IPS-11a (cell line): Measurements from ENCODE around the gene ARHGEF16.

Experiments used
- H3K4me3 ChIP-seq: one replicate; pipeline ENCODE4 v1.5.1; 2013; ENCODE audit warnings: low read depth, low read length, control low read depth

ARHGEF16 gene

GRCh38 chr1:3420218-3420951 lies 34.1 kb upstream of the ARHGEF16 start:
- H3K4me3 ChIP-seq: no peak overlapping the region

GRCh38 chr1:3422638-3423037 lies 31.8 kb upstream of the ARHGEF16 start:
- H3K4me3 ChIP-seq: no peak overlapping the region

DNA sequence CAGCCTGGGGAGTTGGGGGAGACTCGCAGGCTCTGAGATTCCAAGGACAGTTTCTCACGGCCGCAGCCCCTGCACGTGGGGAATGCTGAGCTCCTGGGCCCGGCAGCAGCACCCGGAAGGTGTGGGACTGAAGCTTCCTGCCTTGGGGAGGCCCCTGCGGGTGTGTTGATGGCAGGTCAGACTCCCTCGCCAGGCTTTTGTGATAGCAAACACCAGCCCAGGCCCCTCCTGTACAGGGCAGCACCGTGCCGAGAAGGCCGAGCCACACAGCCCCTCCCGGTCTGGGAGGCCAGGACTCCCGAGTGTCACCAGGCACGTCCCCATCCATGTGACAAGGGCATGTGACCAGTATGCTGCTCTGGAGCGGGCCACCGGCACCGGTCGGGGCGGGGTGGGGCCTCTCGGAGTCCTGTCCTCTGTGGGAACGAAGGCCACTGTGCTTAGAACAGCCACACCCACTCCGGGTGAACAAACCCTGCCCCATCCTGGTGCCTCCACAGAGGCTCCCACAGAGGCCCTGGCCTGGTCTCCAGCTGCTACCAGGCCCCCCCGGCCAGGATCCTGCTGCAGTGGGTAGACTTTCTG lies 31.1 kb upstream of the ARHGEF16 start:
- H3K4me3 ChIP-seq: no peak overlapping the region

DNA sequence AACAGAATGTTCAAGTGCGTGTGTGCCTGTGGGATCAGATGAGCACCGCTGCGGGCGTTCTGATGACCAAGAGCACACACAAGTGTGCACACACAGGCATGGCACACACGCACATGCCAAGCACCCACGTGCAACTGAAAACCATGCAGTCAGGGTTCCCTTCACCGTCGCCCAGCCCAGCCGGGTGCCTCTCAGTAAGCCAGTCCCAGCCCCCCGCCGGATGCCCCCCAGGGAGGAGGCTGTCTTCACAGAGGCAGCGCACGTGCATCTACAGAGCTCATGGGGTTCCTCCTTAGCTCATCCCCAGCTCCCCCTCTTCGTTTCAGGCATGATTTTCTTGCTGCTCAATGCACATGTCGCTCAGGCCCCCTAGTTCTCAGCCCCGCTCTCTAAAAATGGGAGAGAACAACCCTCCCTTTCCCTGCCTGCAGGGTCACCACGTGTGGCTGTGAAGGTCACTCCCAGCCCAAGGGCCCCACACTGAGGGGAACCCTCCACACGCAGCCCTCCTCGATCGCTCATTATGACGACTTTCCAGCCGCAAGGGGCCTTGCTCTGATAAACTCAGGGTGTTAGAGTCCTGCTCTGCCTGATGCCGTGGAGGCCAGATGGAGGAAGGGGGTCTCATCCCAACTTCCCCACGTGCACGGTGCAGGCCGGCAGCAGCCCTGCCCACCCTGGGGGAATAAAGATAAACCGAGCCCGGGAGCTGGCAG lies 30.4 kb upstream of the ARHGEF16 start:
- no peak overlapping the region for H3K4me3 ChIP-seq

DNA sequence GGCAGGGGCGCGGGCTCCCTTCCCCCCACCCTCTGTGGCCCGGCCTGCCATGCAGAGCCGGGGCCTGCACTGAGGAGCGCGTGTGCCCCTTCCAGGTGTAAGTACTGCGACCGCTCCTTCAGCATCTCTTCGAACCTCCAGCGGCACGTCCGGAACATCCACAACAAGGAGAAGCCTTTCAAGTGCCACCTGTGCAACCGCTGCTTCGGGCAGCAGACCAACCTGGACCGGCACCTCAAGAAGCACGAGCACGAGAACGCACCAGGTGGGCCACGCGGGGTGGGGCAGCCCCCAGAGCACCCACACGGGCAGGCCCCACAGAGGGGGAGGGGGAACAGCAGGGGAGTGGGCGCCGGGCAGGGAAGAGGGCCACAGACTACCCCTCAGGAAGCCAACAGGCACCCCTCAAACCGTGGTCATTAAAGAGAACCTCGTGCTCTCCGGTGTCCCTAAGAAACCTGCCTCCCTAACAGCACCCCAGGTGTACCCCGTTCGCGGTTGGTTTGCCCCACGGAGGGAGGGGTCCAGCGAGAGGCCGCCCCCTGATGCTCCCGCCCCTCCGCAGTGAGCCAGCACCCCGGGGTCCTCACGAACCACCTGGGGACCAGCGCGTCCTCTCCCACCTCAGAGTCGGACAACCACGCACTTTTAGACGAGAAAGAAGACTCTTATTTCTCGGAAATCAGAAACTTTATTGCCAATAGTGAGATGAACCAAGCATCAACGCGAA lies 28.8 kb upstream of the ARHGEF16 start:
- H3K4me3 ChIP-seq: no peak overlapping the region

- H3K4me3 ChIP-seq: no peak overlapping the region
Measured at GRCh38 chr1:3426956-3427535, 27.4 kb upstream of the ARHGEF16 start.

- H3K4me3 ChIP-seq: no peak overlapping the region
Measured at GRCh38 chr1:3427711-3428704, 26.5 kb upstream of the ARHGEF16 start.

- H3K4me3 ChIP-seq: no peak overlapping the region
Measured at GRCh38 chr1:3428899-3429298, 25.6 kb upstream of the ARHGEF16 start.

DNA sequence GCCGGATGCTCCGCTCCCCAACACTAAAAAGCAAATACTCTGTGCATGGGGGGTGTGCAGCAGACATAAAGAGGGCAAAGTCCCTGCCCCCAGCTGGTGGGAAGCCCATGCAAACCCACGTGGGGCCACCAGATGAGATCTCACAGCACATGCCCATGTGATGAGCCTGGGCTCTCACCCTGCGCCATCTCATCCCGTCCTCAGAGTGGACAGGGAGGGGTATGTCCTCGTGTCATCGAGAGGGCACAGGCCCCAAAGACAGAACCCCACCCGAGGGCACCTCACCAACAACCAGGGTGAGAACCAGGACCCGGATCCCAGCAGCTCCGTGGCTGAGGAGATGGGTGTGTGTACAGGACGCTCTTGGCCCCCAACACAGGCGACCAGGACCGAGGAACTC lies 25.1 kb upstream of the ARHGEF16 start:
- H3K4me3 ChIP-seq: no peak overlapping the region

DNA sequence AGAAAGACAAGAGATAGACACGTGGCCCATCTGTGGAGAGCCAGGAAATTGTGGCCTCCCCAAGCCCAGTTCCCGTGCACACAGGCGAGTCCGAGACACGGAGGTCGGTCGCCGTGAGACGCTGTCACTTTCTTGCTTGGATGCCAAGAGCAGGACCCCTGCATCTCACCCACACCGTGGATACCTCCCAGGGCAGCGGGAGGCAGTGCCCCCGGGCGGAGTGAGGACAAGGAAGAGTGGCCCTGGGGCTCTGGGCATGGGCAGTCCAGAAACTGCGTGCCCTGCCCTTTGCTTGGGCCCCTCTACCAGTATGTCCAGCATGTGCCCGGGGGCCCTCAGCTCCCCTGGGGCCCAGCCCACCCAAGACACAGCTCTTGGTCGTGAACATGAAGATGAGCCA lies 24.7 kb upstream of the ARHGEF16 start:
- H3K4me3 ChIP-seq: no peak overlapping the region

DNA sequence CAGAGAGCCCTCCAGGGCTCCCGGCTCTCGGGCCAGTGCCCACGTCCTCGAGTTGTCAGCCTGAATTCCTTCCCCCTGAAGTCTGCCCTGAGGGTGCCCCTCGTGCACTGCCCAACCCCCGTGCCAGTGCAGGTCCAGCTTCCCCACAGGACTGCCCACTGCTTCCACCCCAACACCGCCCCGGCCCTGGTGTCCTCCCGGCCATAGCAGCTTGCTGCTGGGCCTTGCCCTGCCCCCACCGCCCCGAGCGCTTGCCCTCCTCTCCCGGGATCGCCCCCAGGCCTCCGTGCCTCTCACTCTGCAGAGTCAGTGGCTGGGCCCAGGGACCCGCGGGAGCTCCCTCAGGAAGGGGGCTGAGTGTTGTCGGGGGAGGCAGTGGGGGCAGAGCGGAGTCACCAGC lies 24.1 kb upstream of the ARHGEF16 start:
- H3K4me3 ChIP-seq: no peak overlapping the region

GRCh38 chr1:3430820-3431219 lies 23.6 kb upstream of the ARHGEF16 start:
- no peak overlapping the region for H3K4me3 ChIP-seq

- no peak overlapping the region for H3K4me3 ChIP-seq
Measured at GRCh38 chr1:3431266-3431665, 23.2 kb upstream of the ARHGEF16 start.

GRCh38 chr1:3431686-3432085 lies 22.8 kb upstream of the ARHGEF16 start:
- no peak overlapping the region for H3K4me3 ChIP-seq

- no peak overlapping the region for H3K4me3 ChIP-seq
Measured at GRCh38 chr1:3432306-3432705, 22.2 kb upstream of the ARHGEF16 start.

GRCh38 chr1:3433076-3433475 lies 21.4 kb upstream of the ARHGEF16 start:
- no peak overlapping the region for H3K4me3 ChIP-seq

GRCh38 chr1:3433596-3434320 lies 20.7 kb upstream of the ARHGEF16 start:
- no peak overlapping the region for H3K4me3 ChIP-seq

DNA sequence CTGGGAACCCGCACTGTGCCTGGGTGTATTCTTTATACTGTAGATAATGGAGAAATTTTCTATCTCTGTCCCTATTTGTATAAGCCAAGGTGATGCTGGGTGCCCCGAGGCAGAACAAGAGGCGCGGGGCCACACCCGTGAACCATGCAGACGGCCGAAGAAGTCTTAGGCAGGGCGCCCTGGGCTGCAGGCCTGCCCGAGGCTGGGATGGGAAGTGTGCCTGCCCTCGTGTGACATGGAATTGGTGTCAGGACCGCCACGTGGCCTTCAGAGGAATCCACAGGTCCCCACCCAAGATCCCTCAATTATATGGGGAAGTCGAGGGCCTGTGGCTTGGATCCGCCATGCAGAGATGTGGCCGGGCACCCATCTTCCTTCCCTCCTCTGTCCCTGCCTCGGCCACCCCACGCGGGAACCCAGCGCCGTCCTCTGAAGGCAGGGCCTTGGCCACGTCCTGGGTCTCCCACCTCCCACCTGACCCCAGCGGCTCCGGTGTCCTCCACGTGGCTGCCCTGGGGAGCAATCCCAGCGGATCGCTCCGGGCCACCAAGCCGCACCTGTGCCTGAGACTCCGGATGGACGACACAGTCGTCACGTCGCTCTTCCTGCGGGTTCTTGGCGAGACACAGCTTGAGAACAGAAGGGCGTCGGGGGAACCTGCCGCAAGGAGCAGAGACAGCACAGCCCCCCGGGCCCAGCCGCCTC lies 19.9 kb upstream of the ARHGEF16 start:
- H3K4me3 ChIP-seq: no peak overlapping the region

DNA sequence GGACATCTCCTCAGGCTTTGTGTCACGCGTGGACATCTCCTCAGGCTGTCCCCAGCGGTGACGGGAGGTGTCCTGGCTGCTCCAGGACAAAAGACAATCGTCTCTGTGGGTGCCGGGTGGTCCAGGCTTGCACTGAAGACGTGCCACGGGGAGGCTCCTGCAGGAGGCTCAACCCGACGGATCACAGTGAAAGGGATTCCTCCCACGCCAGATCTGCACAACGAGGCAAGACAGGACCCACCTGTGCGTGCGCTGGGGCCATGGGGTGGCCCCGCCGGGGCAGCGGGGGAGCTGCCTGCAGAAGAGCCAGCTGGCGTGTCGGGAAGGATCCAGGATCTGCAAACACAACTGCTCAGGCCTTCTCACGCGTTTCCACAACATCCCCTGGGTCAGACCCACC lies 18.8 kb upstream of the ARHGEF16 start:
- H3K4me3 ChIP-seq: no peak overlapping the region
